ENCODE results near the gene SRPK3. TPM values are rescaled to one million over a fixed set of nuclear protein-coding genes. Genes with fewer than 3 reads are reported as not detected.

Gene SRPK3
- polyA plus RNA-seq, 1 of the 3 experiments (the other 2 are of a cell fraction) = 0.74 TPM

GRCh38 chrX:153824348-153824747 lies 43.5 kb downstream of the SRPK3 start:
- H3K36me3 ChIP-seq (replicated peaks in 1 of 2; ENCODE audit: control insufficient read depth in 1 of 2, insufficient read depth in 2 of 2, low read length in 1 of 2) = no peaks in the 10 kb centered on the region
- POLR2A ChIA-PET = no interaction called here
- peaks cover 40% of the 10 kb centered on the region for H3K27me3 ChIP-seq (ENCODE audit: insufficient read depth)
- no peaks in the 10 kb centered on the region for H3K9me2 ChIP-seq
- H3K4me1 ChIP-seq (ENCODE audit: control insufficient read depth in 1 of 2, insufficient read depth in 2 of 2, low read depth in 1 of 2, low read length in 1 of 2) = peaks cover 0 to 19% of the 10 kb centered on the region in 2 experiments; a peak in 1 of 4 replicates
- WGBS (ENCODE audit: low lambda C conversion rate) = 71% methylated on average over 8 of the region's 10 CpGs
- H3K9ac ChIP-seq = no peak overlapping the region
- peaks cover 5% of the 10 kb centered on the region; the same call in 1 of the 2 replicates for H4K20me1 ChIP-seq (ENCODE audit: insufficient read depth)
- CTCF ChIA-PET = no interaction called here
- no peak overlapping the region for H3K4me2 ChIP-seq
- TF ChIP-seq NRF1 (IDR thresholded peaks at IDR 0.05; ENCODE audit: low read depth, low read length) (no peak), GATA2 (CRISPR knock-in tag; IDR thresholded peaks at IDR 0.05) (no peak), MAX (IDR thresholded peaks at IDR 0.05; ENCODE audit: low read depth) (no peak), USF1 (IDR thresholded peaks at IDR 0.05; ENCODE audit: borderline replicate concordance, low read depth) (no peak)
- H3K27ac ChIP-seq (ENCODE audit: low read depth in 2 of 2, low read length in 1 of 2) = no peak overlapping the region
- no peak overlapping the region for H2AFZ ChIP-seq (ENCODE audit: low read depth)
- H3K79me2 ChIP-seq (ENCODE audit: insufficient read depth) = no peaks in the 10 kb centered on the region
- no peak overlapping the region for H3K4me3 ChIP-seq (ENCODE audit: low read depth in 2 of 2, low read length in 1 of 2)
- H3F3A ChIP-seq (replicated peaks; ENCODE audit: insufficient read depth) = peaks cover 5% of the 10 kb centered on the region
- H3K9me3 ChIP-seq = no peaks in the 10 kb centered on the region
- peak; percentile 3 for DNase-seq

- Histone ChIP-seq H4K20me1 (ENCODE audit: insufficient read depth) (peaks cover 5% of the 10 kb centered on the region; the same call in 1 of the 2 replicates), H2AFZ (ENCODE audit: low read depth) (no peak overlapping the region), H3K9ac (no peak overlapping the region), H3F3A (replicated peaks; ENCODE audit: insufficient read depth) (peaks cover 5% of the 10 kb centered on the region), H3K27me3 (ENCODE audit: insufficient read depth) (peaks cover 47% of the 10 kb centered on the region), H3K27ac (ENCODE audit: low read depth in 2 of 2, low read length in 1 of 2) (no peak overlapping the region), H3K4me1 (ENCODE audit: control insufficient read depth in 1 of 2, insufficient read depth in 2 of 2, low read depth in 1 of 2, low read length in 1 of 2) (peaks cover 0 to 13% of the 10 kb centered on the region in 2 experiments; a peak in 1 of 4 replicates), H3K4me2 (no peak overlapping the region), H3K9me2 (no peaks in the 10 kb centered on the region), H3K9me3 (no peaks in the 10 kb centered on the region), H3K36me3 (replicated peaks in 1 of 2; ENCODE audit: control insufficient read depth in 1 of 2, insufficient read depth in 2 of 2, low read length in 1 of 2) (no peaks in the 10 kb centered on the region), H3K4me3 (ENCODE audit: low read depth in 2 of 2, low read length in 1 of 2) (no peak overlapping the region), H3K79me2 (ENCODE audit: insufficient read depth) (no peaks in the 10 kb centered on the region)
- peak; percentile 7 for DNase-seq
- POLR2A ChIA-PET = no interaction called here
- TF ChIP-seq EP300 (IDR thresholded peaks at IDR 0.05; ENCODE audit: borderline replicate concordance in 1 of 2, low read depth in 1 of 2, low read length in 1 of 2) (no peak), USF1 (IDR thresholded peaks at IDR 0.05; ENCODE audit: borderline replicate concordance, low read depth) (no peak), MEF2A (IDR thresholded peaks at IDR 0.05; ENCODE audit: borderline replicate concordance, low read depth) (no peak), JUND (IDR thresholded peaks at IDR 0.05) (no peak), TEAD4 (IDR thresholded peaks at IDR 0.05; ENCODE audit: borderline replicate concordance, insufficient read depth) (no peak), NRF1 (IDR thresholded peaks at IDR 0.05; ENCODE audit: low read depth, low read length) (no peak), CTCF (IDR thresholded peaks at IDR 0.05) (no peak), FOSL2 (IDR thresholded peaks at IDR 0.05; ENCODE audit: borderline replicate concordance, low read depth) (no peak), RXRA (IDR thresholded peaks at IDR 0.05; ENCODE audit: borderline replicate concordance, low read depth) (no peak), YY1 (IDR thresholded peaks at IDR 0.05; ENCODE audit: low read depth) (no peak), REST (IDR thresholded peaks at IDR 0.05; ENCODE audit: low read depth, low read length) (no peak), POLR2AphosphoS5 (IDR thresholded peaks at IDR 0.05; ENCODE audit: low read depth, low read length) (no peak), RFX5 (IDR thresholded peaks at IDR 0.05; ENCODE audit: low read length) (no peak), TCF12 (IDR thresholded peaks at IDR 0.05) (no peak), RCOR1 (IDR thresholded peaks at IDR 0.05; ENCODE audit: low read length) (no peak), MAX (IDR thresholded peaks at IDR 0.05; ENCODE audit: low read depth) (no peak), FOXJ3 (CRISPR knock-in tag; IDR thresholded peaks at IDR 0.05) (no peak), GABPA (IDR thresholded peaks at IDR 0.05; ENCODE audit: low read depth) (no peak), TAF1 (IDR thresholded peaks at IDR 0.05; ENCODE audit: borderline replicate concordance, low read depth, low read length) (no peak), CHD2 (IDR thresholded peaks at IDR 0.05; ENCODE audit: low read length, partially characterized antibody) (no peak)
- CTCF ChIA-PET = no interaction called here
- WGBS (ENCODE audit: low lambda C conversion rate) = 53% methylated on average over 8 of the region's 8 CpGs
Measured at GRCh38 chrX:153825042-153825441, 44.2 kb downstream of the SRPK3 start.
